GM18520 (cell line): ENCODE measurements around the gene FNIP2.
A peak's percentile ranks its signal among the peaks of the same experiment; 100 is the strongest.
"Not testable (repeated sequence)": the region's sequence is repeated elsewhere in the genome, so short reads cannot be mapped to it uniquely, and the experiment has no call there.

Experiments
- ATAC-seq: cut with Tn5 transposase; IDR thresholded peaks from one replicate; pipeline ENCODE4 v1.9.1; 2021; ENCODE audit not compliant: unreplicated experiment

Gene FNIP2

DNA sequence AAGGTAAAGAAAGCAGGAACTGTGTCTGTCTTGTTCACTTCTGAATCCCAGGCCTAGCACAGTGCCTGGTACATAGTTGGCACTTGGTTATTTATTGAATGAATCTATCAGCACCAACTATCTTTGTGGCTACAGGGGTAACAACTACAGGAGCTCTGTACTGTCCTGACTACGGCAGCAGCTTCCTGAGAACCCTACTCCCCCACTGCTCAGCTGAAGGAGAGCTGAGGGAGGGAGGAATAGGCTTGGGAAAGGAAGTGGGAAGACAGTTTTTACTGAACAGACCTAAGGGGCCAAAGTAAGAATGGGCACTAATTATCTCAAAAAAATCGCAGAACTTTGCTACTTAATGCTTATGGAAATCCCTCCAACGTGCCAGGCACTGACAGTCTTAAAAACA lies 178.0 kb downstream of the FNIP2 start:
- no peak for ATAC-seq

DNA sequence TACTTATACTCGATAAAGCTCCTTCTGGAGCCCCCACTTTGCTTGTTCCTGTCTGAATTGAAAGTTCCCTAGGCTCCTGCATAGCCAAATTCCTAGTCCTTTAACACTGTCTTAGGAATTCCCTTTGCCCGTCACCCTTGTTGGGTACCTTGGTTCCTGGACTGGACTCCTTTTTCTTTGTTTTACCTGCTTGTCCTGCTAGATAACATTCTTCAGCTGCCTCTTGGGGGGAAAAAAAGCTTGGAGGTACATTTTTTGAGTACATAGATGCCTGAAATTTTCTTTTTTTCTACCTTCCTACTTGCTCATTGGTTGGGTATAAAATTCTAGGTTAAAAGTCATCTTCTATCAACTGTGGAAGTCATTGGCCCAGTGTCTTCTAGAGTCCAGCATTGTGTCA lies 179.2 kb downstream of the FNIP2 start:
- no peak for ATAC-seq

DNA sequence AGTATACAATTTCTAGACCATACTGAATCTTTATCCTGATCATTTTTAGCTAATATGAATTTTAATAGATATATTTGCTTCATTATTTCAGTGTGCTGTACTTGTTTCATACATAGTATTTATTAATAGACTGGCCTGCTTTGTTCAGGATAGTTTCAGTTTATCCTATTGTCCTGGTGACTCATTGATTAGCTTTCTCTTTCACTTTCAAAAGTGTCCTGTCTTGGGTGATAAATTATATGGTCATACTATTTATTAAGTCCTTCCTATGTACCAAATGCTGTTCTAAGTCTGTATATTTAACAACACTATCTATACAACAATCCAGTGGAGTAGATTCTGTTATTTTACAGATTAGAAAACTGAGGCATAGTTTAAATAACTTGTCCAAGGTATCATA lies 180.3 kb downstream of the FNIP2 start:
- ATAC-seq, result peak; percentile 42

DNA sequence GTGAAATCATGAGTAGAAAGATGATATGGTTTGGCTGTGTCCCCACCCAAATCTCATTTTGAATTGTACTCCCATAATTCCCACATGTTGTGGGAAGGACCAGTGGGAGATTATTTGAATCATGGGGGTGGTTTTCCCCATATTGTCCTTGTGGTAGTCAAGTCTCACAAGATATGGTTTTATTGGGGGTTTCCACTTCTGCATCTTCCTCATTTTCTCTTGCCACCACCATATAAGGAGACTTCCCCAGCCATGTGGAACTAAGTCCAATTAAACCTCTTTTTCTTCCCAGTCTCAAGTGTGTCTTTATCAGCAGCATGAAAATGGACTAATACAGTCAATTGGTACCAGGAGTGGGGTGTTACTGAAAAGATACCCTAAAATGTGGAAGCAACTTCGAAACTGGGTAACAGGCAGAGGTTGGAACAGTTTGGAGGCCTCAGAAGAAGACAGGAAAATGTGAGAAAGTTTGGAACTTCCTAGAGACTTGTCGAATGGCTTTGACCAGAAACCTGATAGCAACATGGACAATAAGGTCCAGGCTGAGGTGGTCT lies 183.5 kb downstream of the FNIP2 start:
- not testable (repeated sequence) for ATAC-seq

DNA sequence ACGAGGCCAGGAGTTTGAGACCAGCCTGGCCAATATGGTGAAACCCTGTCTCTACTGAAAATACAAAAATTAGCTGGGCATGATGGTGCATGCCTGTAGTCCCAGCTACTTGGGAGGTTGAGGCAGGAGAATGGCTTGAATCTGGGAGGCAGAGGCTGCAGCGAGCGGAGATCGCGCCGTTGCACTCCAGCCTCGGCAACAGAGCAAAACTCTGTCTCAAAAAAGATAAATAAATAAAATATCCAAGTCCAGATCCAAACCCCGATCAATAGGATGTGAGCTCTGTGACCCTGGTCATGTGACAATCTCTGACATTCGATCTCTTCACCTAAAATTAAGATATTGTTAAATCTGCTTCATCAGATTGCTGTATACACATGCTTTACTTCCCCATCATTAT lies 187.5 kb downstream of the FNIP2 start:
- not testable (repeated sequence) for ATAC-seq

DNA sequence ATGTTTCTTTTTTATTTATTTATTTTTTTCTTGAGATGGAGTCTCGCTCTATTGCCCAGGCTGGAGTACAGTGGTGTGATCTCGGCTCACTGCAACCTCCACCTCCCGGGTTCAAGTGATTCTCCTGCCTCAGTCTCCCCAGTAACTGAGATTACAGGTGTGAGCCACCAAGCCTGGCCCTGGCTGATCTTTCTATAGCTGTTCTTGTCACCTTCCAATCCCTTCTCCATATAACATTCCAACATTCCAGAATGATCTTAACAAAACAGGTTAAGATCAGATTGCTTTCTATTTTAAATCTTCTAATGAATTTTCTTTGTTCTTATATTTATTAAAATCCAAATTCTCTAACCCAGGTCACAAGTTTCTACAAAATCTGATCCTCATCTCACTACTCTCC lies 188.1 kb downstream of the FNIP2 start:
- ATAC-seq, result not testable (repeated sequence)
